ENCODE measurements around the gene KLHL35.

KLHL35 gene

DNA sequence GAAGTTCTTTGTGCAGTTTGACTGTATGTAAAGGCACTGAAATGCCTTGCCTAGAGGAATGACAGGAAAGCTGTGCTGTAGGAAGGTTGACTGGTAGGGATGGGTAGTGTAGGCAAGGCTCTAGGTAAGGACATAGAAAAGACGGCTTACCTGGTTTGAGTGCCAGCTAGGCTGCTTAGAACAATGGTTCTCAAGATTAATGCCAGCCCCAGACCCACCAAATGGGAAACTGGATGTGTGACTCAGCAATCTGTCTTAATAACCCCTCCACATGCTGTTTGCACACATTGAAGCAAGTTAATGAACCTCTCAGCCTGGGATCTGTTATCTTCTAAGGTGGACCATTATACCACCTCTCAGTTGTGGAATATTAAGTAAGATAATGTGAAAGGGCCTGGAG is 30.0 kb downstream of the KLHL35 start:
- no peak for DNase-seq (ENCODE audit: extremely low read depth, low read depth)
- no peak for TF ChIP-seq CTCF (IDR thresholded peaks at IDR 0.05; ENCODE audit: low read depth, low read length)

DNA sequence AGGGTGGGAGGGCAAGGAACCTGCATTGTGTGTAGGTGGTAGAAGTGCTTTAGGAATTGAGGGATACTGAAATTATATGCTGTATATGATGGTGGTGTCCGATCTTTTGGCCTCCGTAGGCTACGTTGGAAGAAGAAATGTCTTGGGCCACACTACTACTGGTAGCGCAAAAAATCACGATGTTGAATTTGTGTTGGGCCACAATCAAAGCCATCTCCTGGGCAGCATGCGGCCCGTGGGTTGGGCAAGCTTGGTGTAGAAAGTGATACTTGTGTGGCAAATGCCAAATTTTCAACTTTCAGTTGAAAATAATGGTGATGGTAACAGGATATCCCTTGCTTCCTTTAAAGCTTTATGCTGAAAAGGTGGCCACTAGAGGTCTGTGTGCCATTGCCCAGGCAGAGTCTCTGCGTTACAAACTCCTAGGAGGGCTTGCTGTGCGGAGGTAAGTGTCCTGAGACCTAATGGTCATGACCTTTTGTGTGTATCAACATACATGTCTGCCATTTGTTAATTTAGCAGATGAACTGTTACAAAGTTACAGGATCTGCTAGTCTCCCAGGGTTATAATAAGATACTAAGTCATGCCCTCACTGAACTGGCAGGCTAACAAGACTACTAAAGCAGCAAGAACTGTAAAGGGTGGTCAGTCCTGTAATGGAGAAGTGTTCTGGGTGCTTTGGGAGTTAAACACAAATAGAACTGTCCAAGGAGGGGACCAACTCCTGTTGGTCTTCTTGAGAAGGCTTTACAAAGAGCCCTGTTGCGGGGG is 30.8 kb downstream of the KLHL35 start:
- no peak for DNase-seq (ENCODE audit: extremely low read depth, low read depth)
- no peak for TF ChIP-seq CTCF (IDR thresholded peaks at IDR 0.05; ENCODE audit: low read depth, low read length)

- no peak for DNase-seq (ENCODE audit: extremely low read depth, low read depth)
- TF ChIP-seq CTCF (IDR thresholded peaks at IDR 0.05; ENCODE audit: low read depth, low read length) = no peak
Observed at GRCh38 chr11:75400146-75400865, 32.7 kb downstream of the KLHL35 start.

DNA sequence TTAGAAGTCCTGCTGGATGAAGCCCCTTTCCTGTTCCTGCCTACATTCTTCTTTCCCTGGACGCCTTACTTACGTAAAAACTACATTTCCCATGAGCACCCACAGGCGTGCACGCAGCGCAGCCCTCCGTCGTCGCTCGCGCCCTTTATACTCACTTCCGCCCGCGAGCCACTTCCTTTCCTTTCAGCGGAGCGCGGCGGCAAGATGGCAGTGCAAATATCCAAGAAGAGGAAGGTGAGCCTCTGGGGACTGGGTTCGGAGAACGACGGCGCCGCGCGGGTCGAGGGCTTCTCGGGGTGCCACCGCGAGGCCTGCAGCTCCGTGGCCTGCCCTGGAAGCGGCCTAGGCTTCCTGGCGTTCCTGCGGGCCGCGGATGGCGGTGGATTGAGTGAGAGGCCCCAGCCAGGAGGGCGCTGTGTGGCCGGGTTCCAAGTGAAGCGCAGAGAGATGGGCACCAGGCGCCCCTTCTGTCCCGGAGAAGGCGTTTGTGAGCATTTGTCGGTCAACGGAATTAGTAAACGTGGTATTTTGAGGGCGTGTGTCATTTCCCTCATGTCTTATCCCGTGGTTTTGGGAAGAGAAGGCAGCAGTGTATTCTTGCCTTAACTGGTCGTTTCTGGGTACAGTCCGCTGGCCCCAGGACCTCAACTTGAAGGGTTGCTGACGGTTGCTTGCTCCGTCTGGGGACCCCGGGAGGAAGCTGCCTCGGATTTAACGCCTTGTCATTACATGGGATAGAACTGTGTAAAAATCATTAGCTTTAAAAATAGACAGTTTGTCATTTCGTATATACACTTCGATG is 33.5 kb downstream of the KLHL35 start, which contains the start of gene RPS3:
Gene RPS3 (plus strand): TSS at position 175 of the 802 bp plus-strand sequence. CDS start 30 bp downstream, at position 205.
- peak; percentile 69 for DNase-seq (ENCODE audit: extremely low read depth, low read depth)
- TF ChIP-seq CTCF (IDR thresholded peaks at IDR 0.05; ENCODE audit: low read depth, low read length) = peak; percentile 16; the same call in 1 of the 2 replicates

GRCh38 chr11:75398906-75399305 is 34.1 kb downstream of the KLHL35 start:
- TF ChIP-seq CTCF (IDR thresholded peaks at IDR 0.05; ENCODE audit: low read depth, low read length) = no peak

DNA sequence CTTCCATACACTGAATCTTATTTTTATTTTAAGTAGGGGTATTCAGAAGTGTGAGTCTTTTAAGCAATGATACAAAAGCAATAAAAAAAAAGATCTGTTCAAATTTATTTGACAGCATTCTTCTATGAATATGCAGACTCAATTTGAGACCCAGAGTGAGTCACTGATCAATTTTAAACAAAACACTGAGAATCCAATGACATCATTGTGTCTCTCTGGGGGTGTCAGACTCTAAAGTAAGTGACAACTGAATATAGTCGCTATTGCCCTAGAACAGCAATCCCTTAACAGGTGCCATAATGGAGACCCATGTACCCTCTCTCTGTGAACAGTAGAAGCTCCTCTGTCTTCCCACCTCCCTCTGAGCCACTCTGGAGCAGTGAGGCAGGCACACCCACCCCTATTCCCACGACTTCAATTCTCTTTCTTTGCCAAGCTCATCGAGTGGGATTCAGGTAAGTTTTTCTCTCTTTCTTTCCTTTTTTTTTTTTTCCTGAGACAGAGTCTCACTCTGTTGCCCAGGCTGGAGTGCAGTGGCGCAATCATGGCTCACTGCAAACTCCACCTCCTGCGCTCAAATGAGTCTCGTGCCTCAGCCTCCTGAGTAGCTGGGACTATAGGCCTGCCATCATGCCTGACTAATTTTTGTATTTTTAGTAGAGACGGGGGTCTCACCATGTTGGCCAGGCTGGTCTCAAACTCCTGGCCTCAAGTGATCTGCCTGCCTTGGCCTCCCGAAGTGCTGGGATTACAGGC is 38.7 kb downstream of the KLHL35 start:
- no peak for DNase-seq (ENCODE audit: extremely low read depth, low read depth)
- no peak for TF ChIP-seq CTCF (IDR thresholded peaks at IDR 0.05; ENCODE audit: low read depth, low read length)

More at GRCh38 chr11:75398906-75399305, 34.1 kb downstream of the KLHL35 start:
- DNase-seq (ENCODE audit: extremely low read depth, low read depth) = no peak
